ENCODE data around the gene SBNO2. TPM values are rescaled to one million over a fixed set of nuclear protein-coding genes. Genes with fewer than 3 reads are reported as not detected.
A peak's percentile ranks its signal among the peaks of the same experiment; 100 is the strongest.

The SBNO2 gene
- total and polyA plus RNA-seq, 9 of the 15 experiments (the other 6 are each of a cell fraction or from before 2014, with no cell fraction given): 0.01 to 46.2 (median 6.7) TPM

GRCh38 chr19:1131718-1132551 is 42.1 kb downstream of the SBNO2 start (continued):
- TF ChIP-seq, protein P1, sequence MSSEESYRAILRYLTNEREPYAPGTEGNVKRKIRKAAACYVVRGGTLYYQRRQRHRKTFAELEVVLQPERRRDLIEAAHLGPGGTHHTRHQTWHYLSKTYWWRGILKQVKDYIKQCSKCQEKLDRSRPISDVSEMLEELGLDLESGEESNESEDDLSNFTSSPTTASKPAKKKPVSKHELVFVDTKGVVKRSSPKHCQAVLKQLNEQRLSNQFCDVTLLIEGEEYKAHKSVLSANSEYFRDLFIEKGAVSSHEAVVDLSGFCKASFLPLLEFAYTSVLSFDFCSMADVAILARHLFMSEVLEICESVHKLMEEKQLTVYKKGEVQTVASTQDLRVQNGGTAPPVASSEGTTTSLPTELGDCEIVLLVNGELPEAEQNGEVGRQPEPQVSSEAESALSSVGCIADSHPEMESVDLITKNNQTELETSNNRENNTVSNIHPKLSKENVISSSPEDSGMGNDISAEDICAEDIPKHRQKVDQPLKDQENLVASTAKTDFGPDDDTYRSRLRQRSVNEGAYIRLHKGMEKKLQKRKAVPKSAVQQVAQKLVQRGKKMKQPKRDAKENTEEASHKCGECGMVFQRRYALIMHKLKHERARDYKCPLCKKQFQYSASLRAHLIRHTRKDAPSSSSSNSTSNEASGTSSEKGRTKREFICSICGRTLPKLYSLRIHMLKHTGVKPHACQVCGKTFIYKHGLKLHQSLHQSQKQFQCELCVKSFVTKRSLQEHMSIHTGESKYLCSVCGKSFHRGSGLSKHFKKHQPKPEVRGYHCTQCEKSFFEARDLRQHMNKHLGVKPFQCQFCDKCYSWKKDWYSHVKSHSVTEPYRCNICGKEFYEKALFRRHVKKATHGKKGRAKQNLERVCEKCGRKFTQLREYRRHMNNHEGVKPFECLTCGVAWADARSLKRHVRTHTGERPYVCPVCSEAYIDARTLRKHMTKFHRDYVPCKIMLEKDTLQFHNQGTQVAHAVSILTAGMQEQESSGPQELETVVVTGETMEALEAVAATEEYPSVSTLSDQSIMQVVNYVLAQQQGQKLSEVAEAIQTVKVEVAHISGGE (CRISPR knock-in tag; IDR thresholded peaks at IDR 0.05): peak in 1 of 3 experiments; percentile 74; a peak in 2 of 6 replicates
- TF ChIP-seq ETS2 (tag; IDR thresholded peaks at IDR 0.05; ENCODE audit: borderline replicate concordance, poor library complexity, severe bottlenecking) (no peak), HDAC3 (IDR thresholded peaks at IDR 0.05; ENCODE audit: borderline replicate concordance, partially characterized antibody) (no peak), EGR1 (conservative IDR thresholded peaks at IDR 0.05) (peak; percentile 85), SIN3A (IDR thresholded peaks at IDR 0.05; ENCODE audit: borderline replicate concordance in 2 of 2, control insufficient read depth in 1 of 2, low read depth in 2 of 2, low read length in 2 of 2) (peak in 1 of 2 experiments; percentile 66; a peak in 1 of 4 replicates), ZNF740 (CRISPR knock-in tag; IDR thresholded peaks at IDR 0.05) (no peak), ZNF740 (tag; IDR thresholded peaks at IDR 0.05) (no peak), ZFP30 (CRISPR knock-in tag; IDR thresholded peaks at IDR 0.05; ENCODE audit: borderline replicate concordance) (no peak), MAFF (IDR thresholded peaks at IDR 0.05; ENCODE audit: low read length) (no peak), POLR2G (IDR thresholded peaks at IDR 0.05; ENCODE audit: low read depth, low read length) (peak; percentile 58), ZNF184 (CRISPR knock-in tag; IDR thresholded peaks at IDR 0.05) (no peak), NR1H2 (CRISPR knock-in tag; IDR thresholded peaks at IDR 0.05) (no peak), FOSL1 (tag; conservative IDR thresholded peaks at IDR 0.05) (peak; percentile 57), RNF219 (CRISPR knock-in tag; IDR thresholded peaks at IDR 0.05) (no peak), GTF2A2 (tag; IDR thresholded peaks at IDR 0.05) (no peak), STAG1 (CRISPR knock-in tag; IDR thresholded peaks at IDR 0.05; ENCODE audit: borderline replicate concordance) (no peak)
- TF ChIP-seq, protein P2, sequence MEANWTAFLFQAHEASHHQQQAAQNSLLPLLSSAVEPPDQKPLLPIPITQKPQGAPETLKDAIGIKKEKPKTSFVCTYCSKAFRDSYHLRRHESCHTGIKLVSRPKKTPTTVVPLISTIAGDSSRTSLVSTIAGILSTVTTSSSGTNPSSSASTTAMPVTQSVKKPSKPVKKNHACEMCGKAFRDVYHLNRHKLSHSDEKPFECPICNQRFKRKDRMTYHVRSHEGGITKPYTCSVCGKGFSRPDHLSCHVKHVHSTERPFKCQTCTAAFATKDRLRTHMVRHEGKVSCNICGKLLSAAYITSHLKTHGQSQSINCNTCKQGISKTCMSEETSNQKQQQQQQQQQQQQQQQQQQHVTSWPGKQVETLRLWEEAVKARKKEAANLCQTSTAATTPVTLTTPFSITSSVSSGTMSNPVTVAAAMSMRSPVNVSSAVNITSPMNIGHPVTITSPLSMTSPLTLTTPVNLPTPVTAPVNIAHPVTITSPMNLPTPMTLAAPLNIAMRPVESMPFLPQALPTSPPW (CRISPR knock-in tag; IDR thresholded peaks at IDR 0.05): peak; percentile 26; the same call in 1 of the 2 replicates
